Endodermal cell (in vitro differentiated cells): ENCODE data around the gene LCN6. TPM values are rescaled to one million over a fixed set of nuclear protein-coding genes. Genes with fewer than 3 reads are reported as not detected.

ENCODE experiments used
- DNase-seq: peaks from one replicate; pipeline ENCODE4 v3.0.0-alpha.2; 2017
- H3K27ac ChIP-seq: 2 replicates; pipeline ENCODE4 v1.5.1; 2013; ENCODE audit warnings: mild to moderate bottlenecking, low read depth, low read length, moderate library complexity
- H3K27me3 ChIP-seq: 2 replicates; pipeline ENCODE4 v1.6.1; 2013; ENCODE audit warnings: mild to moderate bottlenecking, low read length, moderate library complexity; ENCODE audit not compliant: insufficient read depth, control insufficient read depth, poor library complexity, severe bottlenecking
- H3K36me3 ChIP-seq: 2 replicates; pipeline ENCODE4 v1.7.0; 2013; ENCODE audit warnings: mild to moderate bottlenecking, low read length, moderate library complexity; ENCODE audit not compliant: control insufficient read depth, insufficient read depth
- H3K4me1 ChIP-seq: one replicate; pipeline ENCODE4 v1.7.0; 2013; ENCODE audit warnings: low read length; ENCODE audit not compliant: control insufficient read depth, insufficient read depth
- H3K4me3 ChIP-seq: 2 replicates; pipeline ENCODE4 v1.5.1; 2013; ENCODE audit warnings: mild to moderate bottlenecking, low read length, moderate library complexity
- H3K9ac ChIP-seq: 2 replicates; pipeline ENCODE4 v1.6.1; 2013; ENCODE audit warnings: mild to moderate bottlenecking, low read length, moderate library complexity; ENCODE audit not compliant: poor library complexity, severe bottlenecking; ENCODE audit errors: extremely low read depth
- H3K9me3 ChIP-seq: 2 replicates; pipeline ENCODE4 v1.6.1; 2013; ENCODE audit warnings: mild to moderate bottlenecking, low read length, moderate library complexity; ENCODE audit not compliant: control insufficient read depth
- H3K27ac Mint-ChIP-seq: 2 replicates; pipeline ENCODE4 v1.8.0; 2020; ENCODE audit warnings: mixed read lengths
- H3K27me3 Mint-ChIP-seq: 2 replicates; pipeline ENCODE4 v1.8.0; 2021; ENCODE audit warnings: mild to moderate bottlenecking, mixed read lengths; ENCODE audit not compliant: insufficient read depth
- H3K36me3 Mint-ChIP-seq: 2 replicates; pipeline ENCODE4 v1.8.0; 2020; ENCODE audit warnings: low read depth, mixed read lengths
- H3K4me1 Mint-ChIP-seq: 2 replicates; pipeline ENCODE4 v1.8.0; 2020; ENCODE audit warnings: mixed read lengths
- H3K4me3 Mint-ChIP-seq: 2 replicates; pipeline ENCODE4 v1.8.0; 2020; ENCODE audit warnings: mild to moderate bottlenecking, moderate library complexity, mixed read lengths
- H3K9me3 Mint-ChIP-seq: 2 replicates; pipeline ENCODE4 v1.8.0; 2020; ENCODE audit warnings: mild to moderate bottlenecking, mixed read lengths
- CTCF ChIP-seq: fragments of 200-600 bp; sonication (generic); conservative IDR thresholded peaks from 2 replicates; pipeline ENCODE4 v1.5.0; 2021; ENCODE audit warnings: antibody characterized with exemption, mild to moderate bottlenecking
- WGBS, 2 experiments: methylation state at CpG; one replicate each; pipeline versions ENCODE4 v1.1.5 to v1.1.7; 2013; ENCODE audit warnings: missing lambda C conversion rate in 2 of 2, mixed read lengths in 1 of 2; ENCODE audit not compliant: insufficient coverage in 1 of 2, insufficient read length in 1 of 2; 5-methylcytosine and 5-hydroxymethylcytosine counted together
- total RNA-seq, 2 donors: library from RNA; stranded (reverse); fragmentation: NEBNext Ultra II Directional in 1 of 2; extraction: Animal tissue kit (Norgen Biotek cat#: 25700) in 1 of 2; gene quantifications; 2 replicates in 1 of 2; 3 replicates in 1 of 2; pipeline ENCODE4 v1.2.1, GENCODE V29; 2021

Gene LCN6
- total RNA-seq, 2 donors from 2014 or later: not detected

GRCh38 chr9:136748666-136749611 lies 614 bp upstream of the LCN6 start:
- peaks cover 20% of the 10 kb centered on the region for H3K9me3 Mint-ChIP-seq
- 90 to 94% methylated on average over 15 to 21 of the region's 21 CpGs for WGBS, 2 experiments
- Histone ChIP-seq H3K9me3 (peaks cover 15% of the 10 kb centered on the region), H3K36me3 (no peaks in the 10 kb centered on the region), H3K4me1 (no peaks in the 10 kb centered on the region), H3K27ac (no peak overlapping the region), H3K27me3 (no peaks in the 10 kb centered on the region), H3K4me3 (no peak overlapping the region), H3K9ac (no peak overlapping the region)
- H3K27me3 Mint-ChIP-seq: peaks cover 18% of the 10 kb centered on the region
- no peak for DNase-seq
- no peaks in the 10 kb centered on the region for H3K36me3 Mint-ChIP-seq
- H3K27ac Mint-ChIP-seq: no peak overlapping the region
- TF ChIP-seq CTCF: no peak
- H3K4me1 Mint-ChIP-seq: no peaks in the 10 kb centered on the region
- H3K4me3 Mint-ChIP-seq: no peak overlapping the region

GRCh38 chr9:136747161-136748060 lies 914 bp downstream of the LCN6 start:
- Histone ChIP-seq H3K9ac (no peak overlapping the region), H3K4me3 (no peak overlapping the region), H3K4me1 (no peaks in the 10 kb centered on the region), H3K27me3 (no peaks in the 10 kb centered on the region), H3K36me3 (no peaks in the 10 kb centered on the region), H3K27ac (no peak overlapping the region), H3K9me3 (peaks cover 12% of the 10 kb centered on the region)
- DNase-seq: no peak
- Mint-ChIP-seq H3K4me3 (no peak overlapping the region), H3K27me3 (peaks cover 17% of the 10 kb centered on the region), H3K9me3 (peaks cover 17% of the 10 kb centered on the region), H3K36me3 (no peaks in the 10 kb centered on the region), H3K27ac (no peak overlapping the region), H3K4me1 (no peaks in the 10 kb centered on the region)
- WGBS, 2 experiments: 91% methylated on average over 8 to 22 of the region's 22 CpGs
- TF ChIP-seq CTCF: no peak

DNA sequence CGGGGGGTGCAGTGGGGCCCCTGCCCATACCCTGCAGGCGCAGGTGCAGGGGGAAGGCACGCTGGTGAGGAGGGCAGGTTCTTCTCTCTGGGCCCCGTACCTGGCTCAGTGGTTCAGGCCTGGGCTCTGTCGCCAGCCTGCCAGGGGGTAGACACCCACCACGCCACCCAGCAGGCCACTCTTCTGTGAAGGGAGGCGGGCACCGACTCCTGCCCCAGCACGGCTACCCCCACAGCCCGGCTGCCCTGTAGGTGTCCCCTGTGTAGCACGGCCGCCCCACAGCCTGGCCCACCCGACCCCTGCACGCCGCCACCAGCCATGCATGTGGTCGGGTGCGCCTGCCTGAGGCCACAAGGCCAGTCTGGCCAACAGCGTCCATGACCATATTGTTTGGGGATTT lies 1.7 kb downstream of the LCN6 start:
- no peak for DNase-seq
- TF ChIP-seq CTCF: no peak
- Mint-ChIP-seq H3K27ac (no peak overlapping the region), H3K27me3 (peaks cover 10% of the 10 kb centered on the region), H3K36me3 (no peaks in the 10 kb centered on the region), H3K4me3 (no peak overlapping the region), H3K9me3 (peaks cover 9% of the 10 kb centered on the region), H3K4me1 (no peaks in the 10 kb centered on the region)
- H3K4me1 ChIP-seq: no peaks in the 10 kb centered on the region
- no peak overlapping the region for H3K4me3 ChIP-seq
- WGBS, 2 experiments: 91 to 100% methylated on average over 5 to 18 of the region's 18 CpGs
- H3K9me3 ChIP-seq: peaks cover 5% of the 10 kb centered on the region
- H3K36me3 ChIP-seq: no peaks in the 10 kb centered on the region
- H3K27me3 ChIP-seq: no peaks in the 10 kb centered on the region
- no peak overlapping the region for H3K9ac ChIP-seq
- no peak overlapping the region for H3K27ac ChIP-seq
